NCI-H526 (cell line): Measurements from ENCODE around the gene SLC25A10.

Source experiments
- DNase-seq, 2 experiments: peaks; one replicate each; lab custom pipeline; 2025; lab: John Stamatoyannopoulos, UW

Gene SLC25A10

GRCh38 chr17:81687770-81688541, 24.1 kb upstream of the SLC25A10 start:
- DNase-seq: no peak

- DNase-seq: no peak
Measured at GRCh38 chr17:81688616-81689015, 23.5 kb upstream of the SLC25A10 start.

GRCh38 chr17:81690066-81690465, 22.0 kb upstream of the SLC25A10 start:
- no peak for DNase-seq

- DNase-seq: no peak
Measured at GRCh38 chr17:81690549-81690948, 21.5 kb upstream of the SLC25A10 start.

GRCh38 chr17:81691196-81691595, 20.9 kb upstream of the SLC25A10 start:
- DNase-seq: no peak

- no peak for DNase-seq
Measured at GRCh38 chr17:81691608-81692007, 20.5 kb upstream of the SLC25A10 start.

GRCh38 chr17:81693509-81694210, 18.4 kb upstream of the SLC25A10 start:
- DNase-seq: no peak

GRCh38 chr17:81694810-81695209, 17.3 kb upstream of the SLC25A10 start:
- no peak for DNase-seq

GRCh38 chr17:81695211-81695610, 16.9 kb upstream of the SLC25A10 start:
- no peak for DNase-seq

- DNase-seq: no peak
Measured at GRCh38 chr17:81695801-81696200, 16.3 kb upstream of the SLC25A10 start.

GRCh38 chr17:81696218-81696941, 15.7 kb upstream of the SLC25A10 start:
- DNase-seq: no peak

- no peak for DNase-seq
Measured at GRCh38 chr17:81697261-81698044, 14.6 kb upstream of the SLC25A10 start.

- no peak for DNase-seq
Measured at GRCh38 chr17:81700353-81701287, 11.5 kb upstream of the SLC25A10 start.

- DNase-seq: peak in 1 of 2 experiments; percentile 36
Measured at GRCh38 chr17:81701288-81702071, 10.6 kb upstream of the SLC25A10 start.

- peak; percentile 71 to 98 for DNase-seq
Measured at GRCh38 chr17:81702934-81703746, 8.9 kb upstream of the SLC25A10 start, which contains the start of gene MRPL12. Gene MRPL12, plus strand, starts transcription at chr17:81703367. Its CDS starts 135 bp downstream, at chr17:81703502.

- DNase-seq: no peak
Measured at GRCh38 chr17:81703747-81704654, 8.1 kb upstream of the SLC25A10 start.

- no peak for DNase-seq
Measured at GRCh38 chr17:81705518-81706231, 6.4 kb upstream of the SLC25A10 start.
